ENCODE data around the gene VIL1. TPM values are rescaled to one million over a fixed set of nuclear protein-coding genes. Genes with fewer than 3 reads are reported as not detected.

Gene VIL1
- total RNA-seq, 1 donor from 2014 or later: not detected

DNA sequence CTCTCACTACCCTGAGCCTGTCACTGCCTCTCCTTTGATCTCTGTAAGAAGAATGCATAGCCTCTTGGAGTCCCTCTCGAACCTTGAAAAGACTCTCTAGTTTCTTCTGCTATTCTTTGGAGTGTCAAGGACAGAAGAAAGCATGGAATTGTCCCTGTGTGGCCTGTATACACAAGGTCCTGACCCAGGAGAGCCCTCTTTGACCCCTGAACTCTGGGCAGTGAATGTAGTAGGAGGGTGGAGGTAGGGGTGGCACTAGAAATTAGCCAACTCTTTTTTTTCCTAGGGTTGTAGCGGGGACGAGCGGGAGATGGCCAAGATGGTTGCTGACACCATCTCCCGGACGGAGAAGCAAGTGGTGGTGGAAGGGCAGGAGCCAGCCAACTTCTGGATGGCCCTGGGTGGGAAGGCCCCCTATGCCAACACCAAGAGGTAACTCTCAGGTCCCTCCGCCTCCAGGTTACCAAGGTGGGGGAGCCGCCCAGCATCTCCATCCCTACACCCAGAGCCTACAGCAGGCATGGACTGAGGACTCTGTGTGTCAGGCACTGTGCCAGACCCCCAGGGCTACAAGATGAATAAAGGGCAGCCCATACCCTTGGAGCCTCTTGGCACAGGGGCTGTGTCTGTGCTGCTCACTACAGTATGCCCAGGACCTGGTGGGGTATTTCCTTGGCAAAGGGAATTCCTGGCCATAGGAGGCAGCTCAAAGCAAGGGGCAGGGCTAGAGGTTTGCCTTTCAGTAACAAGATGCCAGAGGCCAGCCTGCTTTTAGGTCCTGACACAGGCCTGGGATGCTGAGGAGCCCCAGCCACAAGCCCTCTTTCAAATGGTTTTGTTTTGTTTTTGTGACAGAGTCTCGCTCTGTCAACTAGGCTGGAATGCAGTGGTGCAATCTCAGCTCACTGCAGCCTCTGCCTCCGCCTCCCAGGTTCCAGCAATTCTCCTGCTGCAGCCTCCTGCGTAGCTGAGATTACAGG is 16.4 kb downstream of the VIL1 start:
- no peak for DNase-seq (ENCODE audit: low read depth, low spot score)

DNA sequence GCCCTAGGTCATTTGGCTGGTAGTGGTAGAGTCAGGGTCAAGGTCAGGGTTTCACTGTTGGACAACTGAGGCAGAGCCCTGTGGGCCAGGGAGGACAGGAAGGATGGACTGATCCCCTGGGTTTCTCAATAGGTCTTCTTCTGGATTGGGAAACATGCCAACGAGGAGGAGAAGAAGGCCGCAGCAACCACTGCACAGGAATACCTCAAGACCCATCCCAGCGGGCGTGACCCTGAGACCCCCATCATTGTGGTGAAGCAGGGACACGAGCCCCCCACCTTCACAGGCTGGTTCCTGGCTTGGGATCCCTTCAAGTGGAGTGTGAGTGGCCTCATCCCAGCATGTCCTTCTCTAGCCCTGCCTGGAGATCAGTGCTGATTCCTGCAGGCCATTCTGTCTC is 18.1 kb downstream of the VIL1 start:
- no peak for DNase-seq (ENCODE audit: low read depth, low spot score)

DNA sequence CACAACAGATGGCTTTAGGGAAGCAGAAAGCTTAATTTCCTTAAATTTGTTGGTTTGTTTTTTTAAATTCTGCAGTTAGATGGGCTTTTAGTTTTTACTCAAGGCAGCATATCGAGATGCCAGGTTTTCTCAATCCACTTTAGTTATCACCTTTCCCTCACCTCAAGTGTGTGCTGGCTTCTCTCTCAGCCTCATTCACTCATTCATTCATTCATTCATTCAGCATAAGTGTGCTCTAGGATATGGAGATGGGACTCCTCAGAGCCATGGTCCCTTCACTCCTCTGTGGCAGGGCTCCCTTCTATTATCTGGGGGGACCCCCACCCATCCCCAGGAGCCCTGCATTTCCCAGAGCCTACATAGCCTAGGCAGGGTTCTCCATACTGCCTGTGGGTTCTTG is 19.0 kb downstream of the VIL1 start:
- no peak for DNase-seq (ENCODE audit: low read depth, low spot score)

DNA sequence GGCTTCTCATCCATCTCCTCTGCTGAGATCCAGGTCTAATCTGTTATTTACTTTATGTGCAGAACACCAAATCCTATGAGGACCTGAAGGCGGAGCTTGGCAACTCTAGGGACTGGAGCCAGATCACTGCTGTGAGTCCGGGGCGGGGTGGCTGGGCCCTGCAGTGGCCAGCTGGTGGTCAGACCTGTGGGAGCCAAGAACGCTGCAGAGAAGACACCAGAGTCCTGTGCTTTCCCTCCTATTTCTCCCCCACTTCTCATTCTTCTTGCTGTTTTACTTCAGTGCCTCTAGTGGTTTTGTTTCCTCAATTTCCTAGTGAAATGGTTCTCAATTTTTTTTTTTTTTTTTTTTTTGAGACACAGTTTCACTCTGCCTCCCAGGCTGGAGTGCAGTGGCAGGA is 19.7 kb downstream of the VIL1 start:
- no peak for DNase-seq (ENCODE audit: low read depth, low spot score)

DNA sequence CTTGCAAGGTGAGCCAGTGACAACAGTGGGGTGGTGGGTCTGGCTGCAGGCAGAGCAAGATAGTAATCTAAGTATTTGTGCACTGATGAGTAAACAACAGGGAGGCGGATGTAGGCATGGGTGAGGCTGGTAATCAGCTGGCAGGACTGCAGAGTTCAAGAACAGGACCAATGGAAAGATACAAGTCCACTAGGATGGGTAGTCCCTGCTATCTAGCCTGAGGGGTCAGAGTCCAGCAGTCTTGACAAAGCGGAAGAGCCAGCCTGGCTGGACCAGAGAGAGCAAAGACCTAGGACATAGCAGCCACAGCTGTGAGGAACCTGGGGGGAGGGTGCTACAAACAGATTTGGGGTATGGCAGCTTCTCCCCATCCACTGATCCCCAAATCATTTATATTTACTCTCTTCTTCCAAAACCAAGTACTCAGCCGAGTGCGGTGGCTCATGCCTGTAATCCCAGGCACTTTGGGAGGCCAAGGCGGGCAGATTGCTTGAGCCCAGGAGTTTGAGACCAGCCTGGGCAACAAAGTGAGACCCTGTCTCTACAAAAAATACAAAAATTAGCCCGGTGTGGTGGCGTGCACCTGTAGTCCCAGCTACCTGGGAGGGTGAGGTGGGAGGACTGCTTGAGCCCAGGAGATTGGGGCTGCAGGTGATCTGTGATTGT is 25.9 kb downstream of the VIL1 start:
- DNase-seq (ENCODE audit: low read depth, low spot score): no peak

DNA sequence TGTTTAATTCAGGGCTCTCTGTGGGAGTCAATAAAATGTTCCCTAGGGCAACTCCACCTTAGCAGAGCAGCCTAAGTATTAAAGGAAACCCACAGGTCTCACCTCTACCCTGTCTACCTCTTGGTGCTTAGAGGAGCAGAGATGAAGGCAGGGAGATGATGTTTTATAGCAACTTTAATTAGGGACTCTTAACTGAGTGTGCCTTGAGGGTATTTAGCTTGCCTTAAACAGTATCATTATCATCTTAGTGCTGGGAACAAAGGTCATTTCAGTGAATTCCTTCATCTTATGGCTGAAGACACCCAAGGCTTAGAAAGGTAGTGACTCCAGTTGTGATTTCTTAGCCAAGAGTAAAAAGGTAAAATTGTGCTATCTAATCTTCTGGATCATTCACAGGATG is 26.7 kb downstream of the VIL1 start:
- DNase-seq (ENCODE audit: low read depth, low spot score): no peak

DNA sequence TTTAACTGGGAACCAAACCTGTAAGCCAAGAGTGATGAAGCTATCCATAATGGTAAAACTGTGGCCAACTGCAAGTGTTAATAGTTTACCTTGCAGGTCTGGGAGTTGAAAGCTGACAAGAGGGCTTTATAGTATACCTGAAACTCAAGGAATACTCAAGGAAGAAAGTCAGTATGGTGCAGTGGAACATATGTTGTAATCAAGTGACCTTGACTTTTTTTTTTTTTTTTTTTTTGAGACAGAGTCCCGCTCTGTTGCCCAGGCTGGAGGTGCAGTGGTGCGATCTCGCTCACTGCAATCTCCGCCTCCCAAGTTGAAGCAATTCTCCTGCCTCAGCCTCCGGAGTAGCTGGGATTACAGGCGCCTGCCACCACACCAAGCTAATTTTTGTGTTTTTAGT is 27.6 kb downstream of the VIL1 start:
- no peak for DNase-seq (ENCODE audit: low read depth, low spot score)

DNA sequence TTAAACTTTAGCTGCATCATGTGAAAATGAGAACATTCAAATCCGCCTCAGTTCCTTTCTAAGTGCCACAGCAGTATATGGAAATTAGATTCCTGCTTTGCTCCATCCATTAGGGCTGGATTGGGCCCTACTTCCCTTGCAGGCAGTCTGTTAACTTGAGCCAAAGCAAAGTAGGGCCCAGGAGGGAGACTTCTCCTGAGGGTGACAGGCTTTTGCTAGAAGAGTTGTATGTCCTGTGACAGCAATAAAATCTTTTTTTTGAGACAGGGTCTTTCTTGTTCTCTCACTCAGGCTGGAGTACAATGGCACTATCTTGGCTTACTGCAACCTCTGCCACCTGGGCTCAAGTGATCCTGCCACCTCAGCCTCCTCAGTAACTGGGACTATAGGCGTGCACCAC is 28.1 kb downstream of the VIL1 start:
- DNase-seq (ENCODE audit: low read depth, low spot score): no peak

DNA sequence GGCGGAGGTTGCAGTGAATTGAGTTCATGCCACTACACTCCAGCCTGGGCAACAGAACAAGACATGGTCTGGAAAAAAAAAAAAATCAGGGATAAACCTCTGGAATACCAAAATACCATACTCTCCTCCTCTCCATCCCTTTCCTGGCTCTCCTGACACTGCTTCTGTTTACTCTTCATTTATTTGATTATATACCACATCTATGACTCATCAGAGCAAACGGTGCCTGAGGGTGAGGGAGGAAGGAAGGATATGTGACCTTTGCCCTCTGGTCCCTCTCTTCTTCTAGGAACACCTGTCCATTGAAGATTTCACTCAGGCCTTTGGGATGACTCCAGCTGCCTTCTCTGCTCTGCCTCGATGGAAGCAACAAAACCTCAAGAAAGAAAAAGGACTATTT is 30.0 kb downstream of the VIL1 start:
- peak; percentile 15 for DNase-seq (ENCODE audit: low read depth, low spot score)

DNA sequence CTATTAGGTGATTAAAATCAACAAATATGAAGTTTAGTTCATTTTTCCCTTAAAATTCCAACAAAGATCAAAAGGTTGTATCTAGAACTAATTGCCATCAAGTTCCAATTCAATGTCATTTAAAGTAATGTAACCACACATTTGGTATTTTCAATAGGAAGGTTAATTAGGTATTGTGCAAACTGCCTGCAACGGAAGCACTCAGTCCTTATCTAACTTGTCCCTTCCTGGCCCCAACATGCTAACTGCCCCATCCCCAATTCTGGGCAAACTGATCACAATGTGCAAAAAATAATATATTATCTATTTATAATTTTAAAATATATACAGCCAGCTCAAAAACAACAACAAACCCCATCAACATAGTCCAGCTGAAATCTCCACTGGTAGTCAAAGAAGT is 33.2 kb downstream of the VIL1 start:
- DNase-seq (ENCODE audit: low read depth, low spot score): no peak

DNA sequence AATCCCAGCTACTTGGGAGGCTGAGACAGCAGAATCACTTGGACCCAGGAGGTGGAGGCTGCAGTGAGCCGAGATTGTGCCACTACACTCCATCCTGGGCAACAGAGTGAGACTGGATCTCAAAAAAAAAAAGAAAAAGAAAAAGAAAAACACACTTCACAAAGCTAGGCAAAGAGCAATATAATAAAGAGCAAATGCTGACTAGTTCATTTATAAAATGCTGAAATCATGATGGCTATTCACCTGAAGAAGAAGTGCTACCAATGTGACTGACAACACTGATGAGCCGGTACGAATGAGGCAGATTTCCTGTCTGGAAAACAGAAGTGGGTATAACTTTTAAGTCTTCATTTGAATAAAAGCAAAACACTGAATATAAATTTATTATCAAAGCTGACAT is 37.9 kb downstream of the VIL1 start:
- DNase-seq (ENCODE audit: low read depth, low spot score): no peak

DNA sequence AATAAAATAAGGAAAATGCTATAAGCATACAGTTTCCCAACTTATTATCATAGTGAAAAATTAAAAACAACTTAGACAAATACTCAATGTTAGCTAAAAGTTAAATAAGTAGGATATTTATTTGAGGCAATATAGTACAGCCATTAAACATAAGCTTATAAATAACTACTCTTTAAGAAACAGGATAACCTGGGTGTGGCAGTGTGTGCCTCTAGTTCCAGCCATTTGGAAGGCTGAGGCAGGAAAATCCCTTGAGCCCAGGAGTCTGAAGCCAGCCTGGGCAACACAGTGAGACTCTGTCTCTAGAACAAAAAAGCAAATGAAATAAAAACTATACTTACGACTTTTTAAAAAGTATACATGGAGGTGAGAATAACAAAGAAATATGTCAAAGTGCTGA is 39.7 kb downstream of the VIL1 start:
- DNase-seq (ENCODE audit: low read depth, low spot score): no peak

DNA sequence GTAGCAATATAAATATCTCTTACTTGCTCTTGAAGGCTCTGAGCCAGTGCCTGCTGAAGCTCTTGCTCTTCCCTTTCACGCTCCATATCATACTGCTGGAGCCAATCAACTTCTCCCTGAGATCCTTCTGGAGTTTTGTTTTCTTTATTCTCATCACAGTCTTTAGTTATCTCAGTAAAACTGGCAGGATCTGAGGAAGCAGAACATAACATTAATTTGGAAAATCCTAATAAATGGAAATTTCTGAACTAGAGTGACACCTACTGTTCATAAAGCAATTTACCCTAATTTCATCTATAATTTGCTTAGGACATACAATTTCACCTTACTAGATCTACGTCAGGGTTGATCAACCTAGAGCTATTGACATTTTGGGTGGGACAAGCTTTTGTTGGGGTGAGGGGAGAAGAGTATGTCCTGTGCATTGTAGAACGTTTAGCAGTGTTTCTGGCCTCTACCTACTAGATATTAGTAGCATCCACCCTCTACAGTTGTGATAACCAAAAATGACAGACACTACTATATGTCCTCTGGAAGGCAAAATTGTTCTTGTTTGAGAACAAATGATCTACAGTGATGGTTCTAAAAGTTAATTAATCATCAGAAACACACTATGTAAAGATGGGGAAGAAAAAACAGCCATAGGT is 47.2 kb downstream of the VIL1 start:
- no peak for DNase-seq (ENCODE audit: low read depth, low spot score)

DNA sequence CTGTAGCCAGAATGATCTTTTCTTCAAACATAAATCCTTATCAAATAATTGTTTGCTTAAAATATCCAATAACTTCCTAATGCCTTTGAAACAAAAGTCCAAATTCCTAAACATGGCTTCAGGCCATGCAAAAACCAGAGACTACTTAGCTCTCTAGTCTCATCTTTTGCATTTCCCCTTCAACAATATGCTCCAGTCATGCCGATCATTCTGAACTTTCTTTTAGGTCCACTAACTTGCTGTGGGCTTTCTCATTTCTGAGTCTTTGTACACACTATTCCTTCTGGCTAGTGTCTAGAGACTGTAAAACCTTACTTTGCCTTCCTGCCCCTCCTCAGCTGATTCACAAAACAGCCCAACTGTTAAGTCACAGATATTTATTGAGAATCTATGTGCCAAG is 51.5 kb downstream of the VIL1 start:
- no peak for DNase-seq (ENCODE audit: low read depth, low spot score)

DNA sequence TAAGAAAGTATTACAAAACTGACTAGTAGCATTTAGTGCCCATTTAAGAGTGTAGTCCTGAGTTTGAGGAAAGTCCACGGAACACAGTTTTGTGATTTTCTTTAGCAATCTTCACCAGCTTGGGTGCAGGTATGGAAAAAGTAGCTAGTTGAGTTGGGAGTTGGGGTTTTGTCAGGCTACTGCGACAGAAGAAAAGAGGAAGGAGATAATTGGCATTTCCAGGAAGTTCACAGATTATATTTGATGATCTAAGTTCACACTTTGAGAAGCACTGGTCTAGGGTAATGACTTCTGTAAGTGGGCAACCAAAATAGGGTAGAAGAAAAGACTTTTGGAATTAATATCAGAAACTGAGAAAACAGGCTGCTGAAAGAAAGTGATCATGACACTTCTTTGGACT is 52.1 kb downstream of the VIL1 start:
- DNase-seq (ENCODE audit: low read depth, low spot score): no peak

DNA sequence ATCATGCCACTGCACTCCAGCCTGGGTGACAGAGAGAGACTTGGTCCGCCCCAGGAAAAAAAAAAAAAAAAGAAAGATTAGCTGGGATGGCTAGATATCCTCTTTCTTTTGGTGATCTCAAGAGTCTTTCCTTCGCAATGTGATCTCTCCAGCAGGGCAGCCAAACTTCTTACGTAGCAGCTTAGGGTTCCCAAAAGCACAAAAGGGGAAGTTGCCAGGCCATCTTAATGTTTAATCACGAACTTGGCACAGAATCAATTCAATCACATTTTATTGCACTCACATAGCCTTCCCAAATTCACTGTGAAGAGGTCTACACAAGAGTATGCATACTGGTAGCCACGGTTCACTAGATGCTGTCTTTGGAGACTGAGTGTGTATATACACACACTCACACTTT is 53.1 kb downstream of the VIL1 start:
- no peak for DNase-seq (ENCODE audit: low read depth, low spot score)

DNA sequence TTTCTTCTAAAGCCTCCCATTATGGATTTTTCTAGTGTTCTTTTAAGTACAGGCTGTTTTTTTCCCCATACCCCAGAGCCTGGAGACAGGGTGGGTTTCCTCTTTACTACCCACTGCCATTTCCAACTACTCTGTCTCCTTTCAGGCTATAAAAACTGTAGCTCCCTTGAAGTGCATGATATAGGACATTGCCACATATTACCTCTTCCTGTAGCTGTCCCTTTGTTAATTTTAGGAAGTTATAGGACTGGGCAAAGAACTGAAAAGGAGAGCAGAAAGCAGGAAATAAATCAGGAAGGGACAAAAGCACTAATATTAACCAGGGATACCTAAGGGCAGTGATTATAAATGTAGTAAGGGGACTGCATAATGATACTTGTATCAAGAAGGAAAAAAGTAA is 54.1 kb downstream of the VIL1 start:
- no peak for DNase-seq (ENCODE audit: low read depth, low spot score)

DNA sequence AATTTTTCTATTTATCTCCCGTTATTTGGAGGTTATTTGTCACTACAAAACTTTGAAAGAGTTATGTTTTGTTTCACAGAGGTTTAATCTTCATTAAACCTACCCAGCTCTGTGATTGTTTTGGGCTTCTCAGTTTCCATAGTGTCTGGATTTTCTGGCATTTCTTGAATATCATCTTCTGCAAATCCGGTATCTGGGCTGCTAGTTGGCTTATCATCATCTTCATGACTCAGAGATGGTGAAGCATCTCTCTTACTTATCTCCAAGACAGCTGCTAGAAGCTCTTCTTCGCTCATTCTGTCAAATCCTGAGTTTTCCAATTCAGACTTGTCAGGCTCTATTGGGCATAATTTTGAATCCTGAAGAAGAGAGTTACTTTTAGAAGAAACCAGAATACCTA is 55.6 kb downstream of the VIL1 start:
- no peak for DNase-seq (ENCODE audit: low read depth, low spot score)

DNA sequence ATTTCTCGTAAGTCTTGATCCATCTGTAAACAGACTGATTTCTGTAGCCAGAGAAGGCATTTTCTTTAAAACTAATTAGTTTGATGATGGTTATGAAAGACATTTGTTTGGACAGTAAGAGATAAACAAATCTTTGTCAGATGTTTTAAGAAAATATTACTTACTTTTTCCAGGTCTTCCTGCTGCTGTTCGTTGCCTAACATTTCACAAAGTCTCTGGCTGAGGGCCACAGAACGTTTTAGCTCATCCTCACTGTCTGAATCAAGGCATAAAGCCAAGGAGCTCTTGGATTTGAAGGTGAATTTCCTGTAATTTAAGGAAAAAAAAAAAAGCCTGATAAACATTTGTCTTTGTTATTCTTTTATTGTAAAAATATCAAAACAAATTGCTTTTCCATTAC is 57.8 kb downstream of the VIL1 start:
- DNase-seq (ENCODE audit: low read depth, low spot score): no peak

DNA sequence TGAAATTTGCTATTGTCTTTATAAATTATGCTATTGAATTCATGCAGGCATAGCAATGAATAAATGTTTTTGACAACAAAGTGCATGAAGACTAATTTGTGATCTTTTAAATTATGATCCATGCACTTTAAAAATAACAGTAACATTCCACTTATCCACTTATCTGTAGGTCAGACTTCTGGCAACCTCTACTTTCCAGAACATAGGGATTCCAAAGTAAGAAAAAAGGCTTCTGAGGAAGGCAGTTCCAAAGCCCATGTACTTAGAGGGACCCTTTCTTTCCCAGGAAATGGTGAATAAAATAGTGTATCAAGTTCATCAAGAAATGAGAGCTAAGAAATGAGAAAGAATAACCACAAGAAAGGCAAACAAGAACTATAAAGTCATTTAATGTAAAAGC is 58.3 kb downstream of the VIL1 start:
- DNase-seq (ENCODE audit: low read depth, low spot score): no peak

DNA sequence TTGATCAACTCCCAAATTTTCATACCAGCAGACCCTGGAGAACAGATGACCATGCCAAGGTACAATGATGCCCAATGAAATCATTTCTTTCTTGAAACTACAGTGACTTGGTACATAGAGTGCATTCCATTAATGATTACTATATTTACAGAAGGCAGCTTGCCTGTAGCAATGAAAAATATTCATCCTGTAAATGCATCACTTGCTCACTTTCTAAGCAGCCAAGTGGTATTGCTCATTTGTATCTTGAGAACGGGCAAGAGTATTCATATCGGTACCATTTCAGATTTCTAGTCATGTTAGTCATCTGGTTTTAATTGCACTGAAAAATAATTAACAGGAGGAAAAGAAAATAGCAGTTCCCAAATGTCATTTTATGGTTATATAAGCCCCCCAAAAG is 59.6 kb downstream of the VIL1 start:
- DNase-seq (ENCODE audit: low read depth, low spot score): no peak

DNA sequence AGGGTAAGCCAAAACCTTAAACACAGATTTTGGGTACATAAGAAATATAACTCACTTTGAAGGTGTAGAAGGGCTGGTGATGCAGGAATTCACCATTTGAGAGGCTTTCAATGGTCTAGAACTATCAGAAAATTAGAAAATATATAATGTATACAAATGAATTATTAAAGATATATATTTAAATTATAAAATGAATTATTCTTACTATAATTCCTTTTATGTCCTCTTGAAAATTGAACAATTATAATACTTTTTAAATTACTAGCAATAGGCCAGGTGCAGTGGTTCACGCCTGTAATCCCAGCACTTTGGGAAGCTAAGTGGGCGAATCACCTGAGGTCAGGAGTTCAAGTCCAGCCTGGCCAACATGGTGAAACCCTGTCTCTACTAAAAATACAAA is 60.7 kb downstream of the VIL1 start:
- no peak for DNase-seq (ENCODE audit: low read depth, low spot score)

DNA sequence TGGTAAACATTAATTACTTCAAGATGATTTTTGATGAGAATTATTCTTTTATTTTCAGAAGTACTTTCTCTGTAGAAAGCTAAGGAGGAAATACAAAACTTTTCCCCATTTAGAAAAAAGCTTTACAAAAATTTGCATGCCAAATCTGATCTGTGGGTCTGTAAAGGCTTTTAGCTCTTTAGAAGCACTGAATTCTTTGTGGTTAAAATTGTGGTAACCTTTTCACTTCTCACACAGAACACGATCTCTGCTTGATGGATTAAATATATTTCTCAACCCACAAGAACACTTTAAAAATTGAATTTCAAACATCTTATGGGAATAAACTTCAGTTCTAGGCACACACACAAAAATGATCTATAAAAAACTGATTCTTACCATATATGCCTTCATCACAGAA is 63.7 kb downstream of the VIL1 start:
- DNase-seq (ENCODE audit: low read depth, low spot score): no peak

Data from pulmonary artery endothelial cell (primary cell).